Fibroblast of pulmonary artery (primary cell): ENCODE measurements around the gene LPCAT4.
"Not testable (repeated sequence)": the region's sequence is repeated elsewhere in the genome, so short reads cannot be mapped to it uniquely, and the experiment has no call there.

Experiments
- DNase-seq: peaks from one replicate; pipeline ENCODE4 v3.0.0-alpha.2; 2010; ENCODE audit warnings: low read depth
- H3K4me3 ChIP-seq: replicated peaks from 2 replicates; pipeline ENCODE4 v1.5.1; 2011; ENCODE audit warnings: low read depth, mild to moderate bottlenecking, control low read depth, low read length, moderate library complexity
- CTCF ChIP-seq: IDR thresholded peaks from 2 replicates; pipeline ENCODE4 v1.5.1; 2011; ENCODE audit warnings: mild to moderate bottlenecking, control low read depth, low read length, inconsistent platforms; ENCODE audit errors: missing control alignments

LPCAT4 gene

GRCh38 chr15:34348735-34349300 is 18.2 kb downstream of the LPCAT4 start:
- no peak overlapping the region for H3K4me3 ChIP-seq
- no peak for TF ChIP-seq CTCF
- no peak for DNase-seq

- no peak overlapping the region for H3K4me3 ChIP-seq
- TF ChIP-seq CTCF = no peak
- DNase-seq = no peak
Measured at GRCh38 chr15:34347951-34348638, 18.9 kb downstream of the LPCAT4 start.

GRCh38 chr15:34342737-34343575 is 24.0 kb downstream of the LPCAT4 start, which contains the start of the genes NOP10 and NUTM1:
Gene NOP10 (minus strand): TSS chr15:34343136. CDS start chr15:34343073, 63 bp downstream.
Gene NUTM1 (plus strand): TSS chr15:34343315. CDS start chr15:34343697, 382 bp downstream.
- peak; percentile 96 for DNase-seq
- peak; percentile 96 for TF ChIP-seq CTCF
- H3K4me3 ChIP-seq = peak within 1 kb of the TSS; percentile 98

- DNase-seq = not testable (repeated sequence)
- H3K4me3 ChIP-seq = peak overlapping the region; percentile 98
Measured at GRCh38 chr15:34342213-34342736, 24.7 kb downstream of the LPCAT4 start.

- no peak for TF ChIP-seq CTCF
- peak; percentile 24 for DNase-seq
- H3K4me3 ChIP-seq = peak overlapping the region; percentile 98
Measured at GRCh38 chr15:34341381-34342212, 25.4 kb downstream of the LPCAT4 start.

GRCh38 chr15:34339946-34340345 is 27.1 kb downstream of the LPCAT4 start:
- no peak for TF ChIP-seq CTCF
- no peak overlapping the region for H3K4me3 ChIP-seq
- no peak for DNase-seq
